Measurements from ENCODE around the gene C11orf54. TPM values are rescaled to one million over a fixed set of nuclear protein-coding genes. Genes with fewer than 3 reads are reported as not detected.
A peak's percentile ranks its signal among the peaks of the same experiment; 100 is the strongest.
"Not testable (repeated sequence)": the region's sequence is repeated elsewhere in the genome, so short reads cannot be mapped to it uniquely, and the experiment has no call there.

Gene C11orf54
- total RNA-seq, 1 experiment from 2014 or later, result 10.7 TPM

GRCh38 chr11:93732237-93732892 is 9.1 kb upstream of the C11orf54 start:
- in situ Hi-C loops (cut with HindIII; ENCODE audit: low sequenced_read_pairs), result no loop called here
- DNase-seq (ENCODE audit: low spot score), result no peak

GRCh38 chr11:93733474-93733873 is 8.0 kb upstream of the C11orf54 start:
- in situ Hi-C loops (cut with HindIII; ENCODE audit: low sequenced_read_pairs), result no loop called here
- DNase-seq (ENCODE audit: low spot score), result no peak

- DNase-seq (ENCODE audit: low spot score), result no peak
- in situ Hi-C loops (cut with HindIII; ENCODE audit: low sequenced_read_pairs), result no loop called here
These were observed 6.8 kb upstream of the C11orf54 start for GRCh38 chr11:93734427-93735222.

- in situ Hi-C loops (cut with HindIII; ENCODE audit: low sequenced_read_pairs), result no loop called here
- DNase-seq (ENCODE audit: low spot score), result no peak
These were observed 5.8 kb upstream of the C11orf54 start for GRCh38 chr11:93735627-93736026.

- no peak for DNase-seq (ENCODE audit: low spot score)
- in situ Hi-C loops (cut with HindIII; ENCODE audit: low sequenced_read_pairs), result no loop called here
These were observed 5.3 kb upstream of the C11orf54 start for GRCh38 chr11:93736129-93736528.

- in situ Hi-C loops (cut with HindIII; ENCODE audit: low sequenced_read_pairs), result no loop called here
These were observed 3.4 kb upstream of the C11orf54 start for GRCh38 chr11:93737904-93738612.

GRCh38 chr11:93738647-93739081 is 2.8 kb upstream of the C11orf54 start:
- in situ Hi-C loops (cut with HindIII; ENCODE audit: low sequenced_read_pairs), result no loop called here
- no peak for DNase-seq (ENCODE audit: low spot score)

More at GRCh38 chr11:93737904-93738612, 3.4 kb upstream of the C11orf54 start:
- DNase-seq (ENCODE audit: low spot score), result no peak

- in situ Hi-C loops (cut with HindIII; ENCODE audit: low sequenced_read_pairs), result no loop called here
- DNase-seq (ENCODE audit: low spot score), result no peak
These were observed 1.3 kb upstream of the C11orf54 start for GRCh38 chr11:93740031-93740729.

GRCh38 chr11:93740730-93741093 is 760 bp upstream of the C11orf54 start:
- DNase-seq (ENCODE audit: low spot score), result peak; percentile 55
- in situ Hi-C loops (cut with HindIII; ENCODE audit: low sequenced_read_pairs), result no loop called here

- peak; percentile 71 for DNase-seq (ENCODE audit: low spot score)
These were observed 382 bp downstream of the C11orf54 start for GRCh38 chr11:93741882-93742226.

GRCh38 chr11:93743291-93743690 is 1.8 kb downstream of the C11orf54 start:
- DNase-seq (ENCODE audit: low spot score), result no peak
- in situ Hi-C loops (cut with HindIII; ENCODE audit: low sequenced_read_pairs), result no loop called here

More at GRCh38 chr11:93741882-93742226, 382 bp downstream of the C11orf54 start:
- in situ Hi-C loops (cut with HindIII; ENCODE audit: low sequenced_read_pairs), result no loop called here

- no peak for DNase-seq (ENCODE audit: low spot score)
- in situ Hi-C loops (cut with HindIII; ENCODE audit: low sequenced_read_pairs), result no loop called here
These were observed 3.2 kb downstream of the C11orf54 start for GRCh38 chr11:93744669-93745004.

- DNase-seq (ENCODE audit: low spot score); in situ Hi-C loops (cut with HindIII; ENCODE audit: low sequenced_read_pairs): not testable (repeated sequence)
These were observed 3.7 kb downstream of the C11orf54 start for GRCh38 chr11:93745005-93745755.

GRCh38 chr11:93746101-93746500 is 4.6 kb downstream of the C11orf54 start:
- no peak for DNase-seq (ENCODE audit: low spot score)
- in situ Hi-C loops (cut with HindIII; ENCODE audit: low sequenced_read_pairs), result no loop called here

- DNase-seq (ENCODE audit: low spot score), result no peak
- in situ Hi-C loops (cut with HindIII; ENCODE audit: low sequenced_read_pairs), result no loop called here
These were observed 5.7 kb downstream of the C11orf54 start for GRCh38 chr11:93747122-93747521.

- DNase-seq (ENCODE audit: low spot score), result no peak
- in situ Hi-C loops (cut with HindIII; ENCODE audit: low sequenced_read_pairs), result no loop called here
These were observed 9.5 kb downstream of the C11orf54 start for GRCh38 chr11:93751001-93751400.

GRCh38 chr11:93753241-93753640 is 11.8 kb downstream of the C11orf54 start:
- in situ Hi-C loops (cut with HindIII; ENCODE audit: low sequenced_read_pairs), result no loop called here
- no peak for DNase-seq (ENCODE audit: low spot score)

GRCh38 chr11:93756748-93757147 is 15.3 kb downstream of the C11orf54 start:
- in situ Hi-C loops (cut with HindIII; ENCODE audit: low sequenced_read_pairs), result no loop called here
- DNase-seq (ENCODE audit: low spot score), result no peak

GRCh38 chr11:93757301-93757700 is 15.8 kb downstream of the C11orf54 start:
- in situ Hi-C loops (cut with HindIII; ENCODE audit: low sequenced_read_pairs), result no loop called here
- no peak for DNase-seq (ENCODE audit: low spot score)

All from G401 (cell line).